OCI-LY1 (cell line): ENCODE results near the gene RASGRF2.

ENCODE experiments used
- H2AFZ ChIP-seq: fragments of 200-600 bp; sonication (generic), shearing (Covaris generic); 2 replicates; pipeline ENCODE4 v1.6.0; 2014; ENCODE audit warnings: antibody characterized with exemption, mild to moderate bottlenecking, low read length
- H3F3A ChIP-seq: fragments of 200-600 bp; sonication (generic), shearing (Covaris generic); 2 replicates; pipeline ENCODE4 v1.6.0; 2014; ENCODE audit warnings: mild to moderate bottlenecking, antibody characterized with exemption, low read length, moderate library complexity; ENCODE audit not compliant: insufficient read depth
- H3K27ac ChIP-seq: fragments of 200-600 bp; sonication (generic); 2 replicates; pipeline ENCODE4 v1.5.1; 2014; ENCODE audit warnings: low read length, mixed run types, mild to moderate bottlenecking, low read depth; ENCODE audit not compliant: poor library complexity, severe bottlenecking
- H3K27me3 ChIP-seq: fragments of 200-600 bp; sonication (generic); 2 replicates; pipeline ENCODE4 v1.6.0; 2014; ENCODE audit warnings: antibody characterized with exemption, mild to moderate bottlenecking, low read length, moderate library complexity; ENCODE audit not compliant: insufficient read depth
- H3K36me3 ChIP-seq: fragments of 200-600 bp; sonication (generic); 2 replicates; pipeline ENCODE4 v1.6.1; 2014; ENCODE audit warnings: mild to moderate bottlenecking, antibody characterized with exemption, low read length, moderate library complexity, mixed read lengths; ENCODE audit not compliant: insufficient read depth
- H3K4me1 ChIP-seq: fragments of 200-600 bp; sonication (generic); 2 replicates; pipeline ENCODE4 v1.5.1; 2014; ENCODE audit warnings: mild to moderate bottlenecking, low read length, moderate library complexity; ENCODE audit not compliant: insufficient read depth, severe bottlenecking
- H3K4me2 ChIP-seq: fragments of 200-600 bp; sonication (generic), shearing (Covaris generic); 2 replicates; pipeline ENCODE4 v1.6.1; 2014; ENCODE audit warnings: low read length
- H3K4me3 ChIP-seq: fragments of 200-600 bp; sonication (generic); 2 replicates; pipeline ENCODE4 v1.5.1; 2014; ENCODE audit warnings: low read length, low read depth, mild to moderate bottlenecking, mixed read lengths; ENCODE audit not compliant: poor library complexity, severe bottlenecking
- H3K79me2 ChIP-seq: fragments of 200-600 bp; shearing (Covaris generic); 2 replicates; pipeline ENCODE4 v1.6.1; 2016; ENCODE audit warnings: mixed run types, low read length, mixed read lengths; ENCODE audit not compliant: insufficient read depth
- H3K9ac ChIP-seq: fragments of 200-600 bp; sonication (generic), shearing (Covaris generic); 2 replicates; pipeline ENCODE4 v1.6.1; 2014; ENCODE audit warnings: mild to moderate bottlenecking, low read length, mixed read lengths
- H3K9me2 ChIP-seq: fragments of 200-600 bp; sonication (generic), shearing (Covaris generic); 2 replicates; pipeline ENCODE4 v1.6.1; 2014; ENCODE audit warnings: low read depth, mild to moderate bottlenecking, low read length, mixed read lengths
- H3K9me3 ChIP-seq: fragments of 200-600 bp; shearing (Covaris generic); 2 replicates; pipeline ENCODE4 v1.6.1; 2014; ENCODE audit warnings: low read length, mixed read lengths
- H4K20me1 ChIP-seq: fragments of 200-600 bp; sonication (generic), shearing (Covaris generic); 2 replicates; pipeline ENCODE4 v1.6.0; 2016; ENCODE audit warnings: mild to moderate bottlenecking, low read length; ENCODE audit not compliant: insufficient read depth
- EZH2 ChIP-seq: fragments of 200-600 bp; sonication (generic), shearing (Covaris generic); IDR thresholded peaks from 2 replicates; pipeline ENCODE4 v1.8.0; 2017; ENCODE audit warnings: borderline replicate concordance, mixed run types, mild to moderate bottlenecking, antibody characterized with exemption, low read length, moderate library complexity, mixed read lengths
- TF ChIP-seq, protein P1 (sequence below): fragments of 200-600 bp; sonication (generic), shearing (Covaris generic); IDR thresholded peaks from 2 replicates; pipeline ENCODE4 v1.5.1; 2017; ENCODE audit warnings: mild to moderate bottlenecking, antibody characterized with exemption, low read length, moderate library complexity, mixed read lengths

The RASGRF2 gene

DNA sequence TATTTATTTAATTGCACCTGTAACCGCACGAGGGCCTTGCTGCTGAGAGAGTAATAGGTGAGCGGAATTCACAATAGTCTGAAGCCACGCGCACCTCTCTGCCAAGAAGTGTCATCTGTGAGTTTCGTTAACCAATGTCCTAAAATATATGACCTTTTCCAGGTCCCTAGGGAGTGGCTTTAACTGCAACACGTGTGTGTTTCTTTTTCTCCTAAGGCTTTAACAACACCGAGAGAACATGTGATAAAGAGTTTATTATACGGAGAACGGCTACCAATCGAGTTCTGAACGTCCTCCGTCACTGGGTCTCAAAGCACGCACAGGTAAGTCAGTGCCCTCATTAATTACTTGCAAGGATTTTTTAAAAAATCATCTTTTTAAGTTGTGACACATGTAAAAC, 219.8 kb downstream of the RASGRF2 start:
- Histone ChIP-seq H3K9me3 (no peaks in the 10 kb centered on the region), H3K27me3 (no peaks in the 10 kb centered on the region), H3K4me3 (no peak overlapping the region)

DNA sequence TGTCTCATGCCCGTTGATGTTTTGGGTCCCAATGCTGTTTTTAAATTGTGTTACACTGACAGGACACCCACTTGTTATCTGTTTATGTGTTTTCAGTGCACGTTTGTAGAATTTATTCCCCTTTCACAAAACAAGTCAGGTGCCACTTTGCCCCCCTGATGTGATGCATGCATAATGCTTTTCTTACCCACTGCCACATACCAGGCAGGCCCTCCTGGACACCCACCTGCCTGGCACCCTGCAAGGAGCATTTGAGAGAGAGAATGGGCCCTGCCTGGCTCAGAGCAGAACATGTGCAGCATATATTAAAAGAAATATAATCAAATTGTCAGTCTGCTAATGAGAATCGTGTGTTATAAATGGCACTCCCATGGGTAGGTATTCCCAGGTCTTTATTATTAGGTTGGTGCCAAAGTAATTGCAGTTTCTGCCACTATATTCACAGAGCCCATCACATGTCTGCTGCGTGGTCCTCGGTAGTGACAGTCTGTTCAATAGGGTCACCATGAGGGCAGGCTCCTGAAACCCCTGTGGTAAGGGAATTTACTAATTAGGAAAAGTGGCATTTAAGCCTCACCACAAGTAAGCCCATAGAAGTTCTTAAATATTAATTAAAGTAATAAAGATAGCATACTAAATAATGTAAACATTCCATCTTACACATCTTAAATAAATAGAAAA, 220.8 kb downstream of the RASGRF2 start:
- no peak overlapping the region for H3K4me2 ChIP-seq

More for the DNA sequence above, 219.8 kb downstream of the RASGRF2 start:
- Histone ChIP-seq H3K36me3 (no peaks in the 10 kb centered on the region), H3K4me2 (no peak overlapping the region), H3K4me1 (no peaks in the 10 kb centered on the region), H3K9ac (no peak overlapping the region), H3F3A (no peaks in the 10 kb centered on the region), H3K9me2 (no peaks in the 10 kb centered on the region), H4K20me1 (no peaks in the 10 kb centered on the region), H3K79me2 (no peaks in the 10 kb centered on the region), H3K27ac (no peak overlapping the region), H2AFZ (no peak overlapping the region)
- TF ChIP-seq, protein P1, sequence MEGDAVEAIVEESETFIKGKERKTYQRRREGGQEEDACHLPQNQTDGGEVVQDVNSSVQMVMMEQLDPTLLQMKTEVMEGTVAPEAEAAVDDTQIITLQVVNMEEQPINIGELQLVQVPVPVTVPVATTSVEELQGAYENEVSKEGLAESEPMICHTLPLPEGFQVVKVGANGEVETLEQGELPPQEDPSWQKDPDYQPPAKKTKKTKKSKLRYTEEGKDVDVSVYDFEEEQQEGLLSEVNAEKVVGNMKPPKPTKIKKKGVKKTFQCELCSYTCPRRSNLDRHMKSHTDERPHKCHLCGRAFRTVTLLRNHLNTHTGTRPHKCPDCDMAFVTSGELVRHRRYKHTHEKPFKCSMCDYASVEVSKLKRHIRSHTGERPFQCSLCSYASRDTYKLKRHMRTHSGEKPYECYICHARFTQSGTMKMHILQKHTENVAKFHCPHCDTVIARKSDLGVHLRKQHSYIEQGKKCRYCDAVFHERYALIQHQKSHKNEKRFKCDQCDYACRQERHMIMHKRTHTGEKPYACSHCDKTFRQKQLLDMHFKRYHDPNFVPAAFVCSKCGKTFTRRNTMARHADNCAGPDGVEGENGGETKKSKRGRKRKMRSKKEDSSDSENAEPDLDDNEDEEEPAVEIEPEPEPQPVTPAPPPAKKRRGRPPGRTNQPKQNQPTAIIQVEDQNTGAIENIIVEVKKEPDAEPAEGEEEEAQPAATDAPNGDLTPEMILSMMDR = no peak
- TF ChIP-seq EZH2 = no peak

DNA sequence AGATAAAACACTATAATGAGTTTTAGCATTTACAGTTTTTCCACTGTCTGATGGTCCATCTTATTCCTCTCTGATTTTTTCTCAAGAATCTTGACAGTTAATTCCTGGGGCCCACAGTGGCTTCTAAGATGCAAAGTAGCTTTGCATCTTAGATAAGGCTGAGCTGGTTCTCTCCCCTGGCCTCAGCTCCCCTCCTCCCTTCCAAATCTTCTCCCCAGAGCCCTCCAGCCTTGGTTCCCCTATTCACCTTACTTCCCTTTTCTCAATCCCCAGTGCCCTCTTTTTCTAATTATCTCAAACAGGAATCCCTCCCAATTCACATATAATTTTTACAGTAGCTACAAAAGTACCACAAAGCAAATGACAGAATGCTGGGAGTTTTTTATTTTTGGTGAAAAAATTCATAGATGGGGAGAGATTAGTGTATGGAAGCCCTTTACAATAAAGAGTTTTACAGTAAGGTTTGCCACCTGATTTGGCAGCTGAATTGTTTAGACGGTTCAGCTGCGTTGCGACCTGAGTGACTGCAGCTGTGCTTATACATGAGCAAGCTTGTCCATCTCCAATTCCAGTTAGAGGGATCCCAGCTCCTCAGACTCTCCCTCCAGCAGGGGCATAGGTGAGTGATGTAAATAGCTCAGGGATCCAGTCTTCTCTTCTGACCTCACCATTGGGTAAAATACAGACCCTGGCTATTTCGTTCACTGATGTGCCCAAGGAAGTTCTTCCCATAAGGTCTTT, 221.6 kb downstream of the RASGRF2 start:
- H3K9me2 ChIP-seq = no peaks in the 10 kb centered on the region
- no peaks in the 10 kb centered on the region for H3K4me1 ChIP-seq
- no peaks in the 10 kb centered on the region for H3F3A ChIP-seq
- H3K79me2 ChIP-seq = no peaks in the 10 kb centered on the region
- H3K9me3 ChIP-seq = no peaks in the 10 kb centered on the region
- no peaks in the 10 kb centered on the region for H3K36me3 ChIP-seq
- H3K27ac ChIP-seq = no peak overlapping the region
- no peak overlapping the region for H2AFZ ChIP-seq
- H4K20me1 ChIP-seq = no peaks in the 10 kb centered on the region
- no peak for TF ChIP-seq EZH2
- TF ChIP-seq, protein P1 = no peak
- no peak overlapping the region for H3K4me3 ChIP-seq
- no peak overlapping the region for H3K4me2 ChIP-seq
- H3K27me3 ChIP-seq = no peaks in the 10 kb centered on the region
- no peak overlapping the region for H3K9ac ChIP-seq

More for the DNA sequence above, 220.8 kb downstream of the RASGRF2 start:
- Histone ChIP-seq H2AFZ (no peak overlapping the region), H3K9ac (no peak overlapping the region), H3K27ac (no peak overlapping the region), H3K36me3 (no peaks in the 10 kb centered on the region), H3K4me3 (no peak overlapping the region), H3K4me1 (no peaks in the 10 kb centered on the region), H3K9me3 (no peaks in the 10 kb centered on the region), H3K9me2 (no peaks in the 10 kb centered on the region), H3K79me2 (no peaks in the 10 kb centered on the region), H4K20me1 (no peaks in the 10 kb centered on the region), H3K27me3 (no peaks in the 10 kb centered on the region), H3F3A (no peaks in the 10 kb centered on the region)
- TF ChIP-seq, protein P1 = no peak
- no peak for TF ChIP-seq EZH2
